CD4-positive, alpha-beta T cell treated with Interleukin-2 at 100 ng/mL for 4 hours (primary cell): ENCODE data around the gene ZNF443.
"Not testable (repeated sequence)": the region's sequence is repeated elsewhere in the genome, so short reads cannot be mapped to it uniquely, and the experiment has no call there.

Experiments
- DNase-seq: peaks from one replicate; pipeline ENCODE4 v3.0.0-alpha.2; 2020; ENCODE audit warnings: low spot score

Gene ZNF443

DNA sequence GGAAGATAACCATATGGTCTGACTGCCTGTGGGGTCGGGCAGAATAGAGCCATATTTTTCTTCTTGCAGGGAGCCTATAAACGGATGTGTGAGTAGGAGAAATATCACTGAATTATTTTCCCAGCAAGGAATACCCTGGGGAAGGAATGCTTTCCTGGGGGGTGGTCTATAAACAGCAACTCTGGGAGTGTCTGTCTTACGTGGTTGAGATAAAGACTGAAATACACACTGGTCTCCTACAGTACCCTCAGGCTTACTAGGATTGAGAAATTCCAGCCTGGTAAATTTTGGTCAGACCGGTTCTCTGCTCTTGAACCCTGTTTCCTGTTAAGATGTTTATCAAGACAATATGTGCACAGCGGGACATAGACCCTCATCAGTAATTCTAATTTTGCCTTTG, 23.5 kb downstream of the ZNF443 start:
- DNase-seq, result not testable (repeated sequence)

DNA sequence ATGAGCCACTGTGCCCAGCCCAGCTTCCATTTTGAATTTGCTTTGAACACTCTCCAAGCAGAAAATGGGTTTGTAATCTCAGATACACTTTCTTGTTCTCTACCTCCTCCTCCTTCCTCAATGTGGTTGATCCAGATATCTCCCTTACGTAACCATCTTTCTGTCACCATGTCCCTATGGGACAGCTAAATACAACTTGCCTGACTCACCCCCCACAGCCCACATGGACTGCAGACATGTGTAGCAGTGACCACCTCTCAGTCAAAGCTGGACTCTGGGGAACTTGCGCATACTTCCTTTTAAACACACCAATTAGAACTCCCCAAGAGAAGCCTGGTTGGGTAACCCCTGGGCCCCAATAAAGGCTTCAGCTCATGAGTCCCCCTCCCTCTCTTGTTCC, 28.9 kb downstream of the ZNF443 start:
- DNase-seq, result no peak

DNA sequence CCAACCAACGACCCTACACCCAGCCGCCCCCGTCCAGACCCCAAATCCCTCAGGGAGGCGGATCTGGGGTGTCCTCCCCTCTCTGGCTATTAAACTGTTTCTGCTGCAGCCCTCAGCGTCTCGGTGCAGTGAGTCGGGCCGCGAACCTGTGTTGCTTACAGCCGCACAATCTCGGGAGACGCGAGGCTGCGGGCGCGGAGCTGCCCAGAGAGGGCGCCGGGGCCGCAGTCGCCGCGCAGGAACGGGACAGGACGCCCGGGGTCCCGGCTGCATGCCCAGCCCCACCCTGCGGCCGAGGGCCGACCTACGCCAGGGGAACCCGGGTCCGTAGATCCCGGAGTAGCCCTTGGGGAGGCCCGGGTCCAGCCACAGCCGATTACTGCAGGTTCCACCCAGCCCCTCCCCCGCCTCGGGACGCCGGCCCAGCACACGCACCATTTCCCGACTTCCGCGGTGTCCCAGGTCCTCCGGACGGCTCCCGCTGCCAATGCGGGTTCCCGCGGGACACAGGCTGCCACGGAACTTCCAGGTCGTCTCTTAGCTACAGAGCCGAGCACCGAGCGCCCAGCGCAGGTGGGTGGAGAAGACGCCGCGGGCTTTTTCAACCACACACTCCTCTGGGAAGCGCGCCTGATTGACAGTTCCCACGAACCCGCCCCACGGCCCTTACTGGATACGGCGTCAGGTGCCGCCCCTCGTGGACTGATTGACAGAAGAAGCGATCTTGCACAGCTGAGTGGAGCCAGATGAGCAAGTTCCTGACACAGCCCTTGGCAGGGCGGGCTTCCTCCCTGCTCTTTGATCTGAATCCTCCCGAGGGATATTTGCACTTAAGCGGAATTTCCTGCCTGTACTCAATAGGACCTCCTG, 40.0 kb downstream of the ZNF443 start, which contains the start of gene ZNF799:
Gene ZNF799, minus strand, starts transcription at position 639 of the 870 bp plus-strand sequence. Its CDS starts 201 bp downstream, at position 438.
- peak; percentile 82 for DNase-seq

DNA sequence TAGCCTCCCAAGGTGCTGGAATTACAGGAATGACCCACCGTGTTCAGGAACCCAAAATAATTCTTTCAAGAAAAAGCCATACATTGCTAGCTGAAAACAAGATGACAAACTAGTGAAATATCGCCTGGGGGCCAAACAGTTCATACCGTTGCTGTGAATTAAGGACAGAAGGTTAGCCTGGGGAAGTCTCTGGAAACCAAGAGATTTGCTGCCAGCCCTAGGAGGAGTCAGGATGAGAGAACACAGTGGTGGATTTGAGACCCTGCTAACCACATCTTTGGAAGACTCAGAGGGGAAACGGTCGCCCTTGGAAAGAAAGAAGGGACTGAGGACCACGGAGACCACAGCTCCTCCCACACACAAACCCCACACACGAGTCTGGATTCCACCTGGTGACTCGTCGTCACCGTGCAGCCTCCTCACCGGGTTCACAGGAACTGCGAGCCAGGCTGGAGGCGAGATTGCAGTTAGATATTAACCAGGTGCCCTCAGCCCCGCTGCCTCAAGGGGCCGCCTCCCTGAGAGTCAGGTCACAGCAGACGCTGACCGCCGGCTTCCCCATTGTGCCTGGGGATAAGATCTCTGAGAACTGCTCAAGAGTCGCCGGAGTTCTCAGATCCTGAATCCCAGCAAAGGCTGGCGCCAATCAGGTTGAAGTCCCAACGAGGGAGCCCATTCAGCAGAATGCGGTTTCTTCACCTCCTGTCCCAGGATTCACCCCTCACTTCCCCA, 40.8 kb downstream of the ZNF443 start:
- peak; percentile 0 for DNase-seq

DNA sequence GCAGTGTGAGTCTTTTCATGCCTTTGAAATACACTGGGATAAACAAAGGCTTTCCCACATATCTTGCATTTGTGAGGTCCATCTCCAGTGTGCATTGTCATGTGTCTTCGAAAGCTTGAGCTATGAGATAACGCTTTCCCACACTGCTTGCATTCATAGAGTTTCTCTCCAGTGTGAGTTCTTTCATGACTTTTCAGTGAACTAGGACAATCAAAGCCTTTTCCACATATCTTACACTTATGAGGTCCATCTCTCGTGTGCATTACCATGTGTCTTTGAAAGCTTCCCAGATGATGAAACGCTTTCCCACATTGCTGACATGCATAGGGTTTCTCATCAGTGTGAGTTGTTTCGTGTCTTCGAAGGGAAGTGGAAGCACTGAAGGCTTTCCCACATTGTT, 49.7 kb downstream of the ZNF443 start:
- not testable (repeated sequence) for DNase-seq

DNA sequence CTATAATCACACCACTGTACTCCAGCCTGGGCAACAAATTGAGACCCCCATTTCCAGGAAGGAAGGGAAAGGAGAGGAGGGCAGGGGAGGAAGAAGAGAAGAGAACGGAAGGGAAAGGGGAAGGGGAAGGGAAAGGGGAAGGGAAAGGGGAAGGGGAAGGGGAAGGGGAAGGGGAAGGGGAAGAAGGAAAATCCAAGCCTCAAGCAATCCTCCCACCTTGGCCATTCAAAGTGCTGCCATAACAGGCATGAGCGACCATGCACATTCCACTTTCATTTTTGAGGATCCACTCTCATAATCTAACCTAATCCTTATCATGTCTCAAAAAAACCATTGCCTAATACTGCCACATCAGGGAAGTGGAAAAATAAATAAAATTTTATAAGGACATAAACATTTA, 54.5 kb downstream of the ZNF443 start:
- not testable (repeated sequence) for DNase-seq

DNA sequence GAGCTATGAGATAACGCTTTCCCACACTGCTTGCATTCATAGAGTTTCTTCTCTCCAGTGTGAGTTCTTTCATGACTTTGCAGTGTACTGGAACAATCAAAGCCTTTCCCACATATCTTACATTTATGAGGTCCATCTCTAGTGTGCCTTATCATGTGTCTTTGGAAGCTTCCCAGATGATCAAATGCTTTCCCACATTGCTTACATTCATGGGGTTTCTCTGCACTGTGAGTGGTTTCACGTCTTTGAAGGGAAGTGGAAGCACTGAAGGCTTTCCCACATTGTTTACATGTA, 60.4 kb downstream of the ZNF443 start:
- DNase-seq, result no peak

DNA sequence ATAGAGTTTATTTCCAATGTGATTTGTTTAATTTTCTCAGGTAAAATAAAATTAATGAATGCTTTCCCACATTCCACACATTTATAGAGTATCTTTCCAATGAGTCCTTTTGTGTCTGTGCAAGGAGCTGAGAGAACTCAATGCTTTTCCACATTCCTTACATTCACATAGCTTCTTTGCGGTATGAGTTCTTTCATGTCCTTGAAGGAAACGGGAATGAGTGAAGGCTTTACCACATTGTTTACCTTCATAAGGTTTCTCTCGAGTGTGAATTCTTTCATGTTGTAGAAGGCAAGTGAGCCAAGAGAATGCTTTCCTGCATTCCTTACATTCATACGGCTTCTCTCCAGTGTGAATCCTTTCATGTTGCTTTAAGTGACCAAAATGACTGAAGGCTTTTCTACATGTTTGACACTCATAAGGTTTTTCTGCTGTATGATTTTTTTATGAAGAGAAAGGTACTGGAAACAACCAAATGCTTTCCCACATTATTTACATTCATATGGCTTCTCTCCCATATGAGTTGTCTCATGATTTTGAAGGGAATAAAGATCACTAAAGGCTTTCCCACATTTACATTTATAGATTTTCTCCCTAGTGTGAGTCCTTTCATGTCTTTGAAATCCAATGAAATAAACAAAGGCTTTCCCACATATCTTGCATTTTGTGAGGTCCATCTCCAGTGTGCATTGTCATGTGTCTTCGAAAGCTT, 60.9 kb downstream of the ZNF443 start:
- DNase-seq, result no peak
